ENCODE results near the gene MSH5.

Gene MSH5

DNA sequence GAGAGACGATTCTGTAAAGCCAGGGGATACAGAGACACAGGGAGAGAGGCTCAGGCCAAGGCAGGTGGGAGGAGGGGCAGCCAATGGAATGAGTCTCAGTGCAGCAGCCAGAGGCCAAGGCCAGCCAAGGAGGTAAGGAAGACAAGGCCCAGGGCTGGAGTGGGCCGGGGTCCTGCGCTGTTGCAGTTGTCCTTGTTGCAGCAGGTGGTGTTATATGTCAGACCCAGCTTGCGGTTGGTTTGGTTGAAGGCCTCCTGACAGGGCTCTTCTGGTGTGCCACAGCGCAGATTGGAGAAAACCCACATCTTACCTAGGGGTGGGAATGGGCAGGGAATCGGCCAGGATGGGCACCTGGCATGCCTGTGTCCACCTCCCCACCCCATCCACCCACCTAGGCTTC, 20.8 kb upstream of the MSH5 start:
- TF ChIP-seq, protein P1, sequence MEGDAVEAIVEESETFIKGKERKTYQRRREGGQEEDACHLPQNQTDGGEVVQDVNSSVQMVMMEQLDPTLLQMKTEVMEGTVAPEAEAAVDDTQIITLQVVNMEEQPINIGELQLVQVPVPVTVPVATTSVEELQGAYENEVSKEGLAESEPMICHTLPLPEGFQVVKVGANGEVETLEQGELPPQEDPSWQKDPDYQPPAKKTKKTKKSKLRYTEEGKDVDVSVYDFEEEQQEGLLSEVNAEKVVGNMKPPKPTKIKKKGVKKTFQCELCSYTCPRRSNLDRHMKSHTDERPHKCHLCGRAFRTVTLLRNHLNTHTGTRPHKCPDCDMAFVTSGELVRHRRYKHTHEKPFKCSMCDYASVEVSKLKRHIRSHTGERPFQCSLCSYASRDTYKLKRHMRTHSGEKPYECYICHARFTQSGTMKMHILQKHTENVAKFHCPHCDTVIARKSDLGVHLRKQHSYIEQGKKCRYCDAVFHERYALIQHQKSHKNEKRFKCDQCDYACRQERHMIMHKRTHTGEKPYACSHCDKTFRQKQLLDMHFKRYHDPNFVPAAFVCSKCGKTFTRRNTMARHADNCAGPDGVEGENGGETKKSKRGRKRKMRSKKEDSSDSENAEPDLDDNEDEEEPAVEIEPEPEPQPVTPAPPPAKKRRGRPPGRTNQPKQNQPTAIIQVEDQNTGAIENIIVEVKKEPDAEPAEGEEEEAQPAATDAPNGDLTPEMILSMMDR (IDR thresholded peaks at IDR 0.05; ENCODE audit: insufficient read depth, low read depth, low read length, missing control alignments), result no peak
- DNase-seq (ENCODE audit: low read depth), result no peak

DNA sequence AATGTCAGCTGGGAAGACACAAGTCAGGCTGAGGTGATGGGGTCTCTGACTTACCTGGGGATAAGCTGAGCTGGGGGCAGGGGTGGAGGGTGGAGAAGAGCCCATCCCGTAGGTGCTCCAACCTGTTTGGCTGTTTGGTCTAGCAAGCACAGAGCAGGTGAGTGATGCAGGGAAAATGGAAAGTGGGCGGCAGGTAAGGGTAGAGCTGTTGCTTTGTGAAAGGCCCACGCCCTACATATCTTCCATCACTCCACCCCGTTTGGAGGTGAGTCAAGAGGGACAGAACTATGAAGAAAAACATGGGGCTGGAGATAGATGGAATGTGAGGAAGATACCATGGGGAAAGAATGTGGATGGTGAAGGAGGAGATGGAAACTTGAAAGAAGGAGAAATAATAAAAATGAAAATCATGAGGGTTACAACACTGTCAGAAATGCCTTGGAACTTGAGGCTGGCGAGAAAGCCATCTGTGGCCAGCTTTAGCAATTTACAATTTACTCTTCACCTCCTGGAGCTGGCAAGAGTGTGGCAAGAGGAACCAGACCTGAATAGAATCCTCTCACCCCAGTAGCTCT, 19.5 kb upstream of the MSH5 start:
- TF ChIP-seq, protein P1 (IDR thresholded peaks at IDR 0.05; ENCODE audit: insufficient read depth, low read depth, low read length, missing control alignments), result no peak
- DNase-seq (ENCODE audit: low read depth), result no peak

More for the DNA sequence above, 20.8 kb upstream of the MSH5 start:
- no peak overlapping the region for H3K4me3 ChIP-seq (ENCODE audit: low read depth, low read length)

DNA sequence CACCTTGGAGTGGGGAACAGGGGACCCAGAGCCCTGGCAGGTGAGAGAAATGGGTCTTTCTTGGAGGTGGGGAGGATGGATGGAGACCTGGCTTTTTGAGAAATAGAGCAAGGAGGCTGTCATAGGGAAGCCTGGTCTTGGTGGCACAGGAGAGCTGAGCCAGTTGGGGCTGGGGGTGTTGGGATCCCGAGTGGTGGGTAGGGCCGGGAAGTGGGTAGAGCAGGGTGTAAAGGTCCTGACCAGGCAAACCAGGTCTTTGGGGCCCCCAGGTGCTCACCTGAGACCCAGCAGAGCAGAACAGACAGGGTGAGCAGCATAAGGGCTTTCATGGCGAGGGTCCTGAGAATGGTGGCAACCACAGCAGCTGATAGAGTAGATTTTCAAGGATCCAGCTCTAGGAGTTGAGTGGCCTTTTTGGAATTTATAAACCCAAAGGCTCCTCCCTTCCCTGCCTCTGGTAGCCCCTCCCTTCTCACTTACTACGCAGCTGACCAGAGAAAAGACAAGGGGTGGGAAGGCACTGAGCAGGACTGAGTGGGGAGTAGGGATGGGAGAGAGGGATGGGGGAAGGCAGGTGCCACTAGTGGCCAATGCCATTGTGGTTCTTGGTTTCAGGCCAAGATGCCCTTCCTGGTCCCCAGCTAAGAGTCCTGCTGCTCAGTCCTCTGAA, 18.3 kb upstream of the MSH5 start, which contains the start of gene LY6G6C:
LY6G6C (minus strand) TSS at position 396 of the 670 bp plus-strand sequence; CDS start at position 329, 67 bp downstream.
- no peak for DNase-seq (ENCODE audit: low read depth)
- TF ChIP-seq, protein P1 (IDR thresholded peaks at IDR 0.05; ENCODE audit: insufficient read depth, low read depth, low read length, missing control alignments), result no peak
- H3K4me3 ChIP-seq (ENCODE audit: low read depth, low read length), result no peak within 1 kb of the TSS

More for the DNA sequence above, 19.5 kb upstream of the MSH5 start:
- no peak overlapping the region for H3K4me3 ChIP-seq (ENCODE audit: low read depth, low read length)

DNA sequence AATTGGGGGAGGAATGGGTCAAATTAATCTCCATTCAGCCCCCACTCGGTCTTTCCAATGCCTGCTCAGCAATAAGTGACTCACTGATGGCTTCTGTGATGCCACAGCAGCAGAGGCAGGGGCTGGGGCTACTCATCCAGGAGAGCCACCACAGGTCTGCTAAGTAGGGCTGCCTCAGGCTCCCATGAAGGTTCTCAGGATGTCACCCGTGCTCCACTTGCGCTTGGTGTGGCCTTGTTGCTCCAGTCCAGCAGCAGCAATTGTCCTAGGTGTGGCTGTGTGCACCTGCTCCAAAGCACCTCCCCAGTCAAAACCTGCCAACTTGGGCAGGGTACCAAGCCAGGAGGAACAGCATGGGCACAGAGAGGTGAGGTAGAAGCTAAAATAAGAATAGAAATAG, 17.6 kb upstream of the MSH5 start:
- H3K4me3 ChIP-seq (ENCODE audit: low read depth, low read length), result no peak overlapping the region
- TF ChIP-seq, protein P1 (IDR thresholded peaks at IDR 0.05; ENCODE audit: insufficient read depth, low read depth, low read length, missing control alignments), result no peak
- DNase-seq (ENCODE audit: low read depth), result no peak

DNA sequence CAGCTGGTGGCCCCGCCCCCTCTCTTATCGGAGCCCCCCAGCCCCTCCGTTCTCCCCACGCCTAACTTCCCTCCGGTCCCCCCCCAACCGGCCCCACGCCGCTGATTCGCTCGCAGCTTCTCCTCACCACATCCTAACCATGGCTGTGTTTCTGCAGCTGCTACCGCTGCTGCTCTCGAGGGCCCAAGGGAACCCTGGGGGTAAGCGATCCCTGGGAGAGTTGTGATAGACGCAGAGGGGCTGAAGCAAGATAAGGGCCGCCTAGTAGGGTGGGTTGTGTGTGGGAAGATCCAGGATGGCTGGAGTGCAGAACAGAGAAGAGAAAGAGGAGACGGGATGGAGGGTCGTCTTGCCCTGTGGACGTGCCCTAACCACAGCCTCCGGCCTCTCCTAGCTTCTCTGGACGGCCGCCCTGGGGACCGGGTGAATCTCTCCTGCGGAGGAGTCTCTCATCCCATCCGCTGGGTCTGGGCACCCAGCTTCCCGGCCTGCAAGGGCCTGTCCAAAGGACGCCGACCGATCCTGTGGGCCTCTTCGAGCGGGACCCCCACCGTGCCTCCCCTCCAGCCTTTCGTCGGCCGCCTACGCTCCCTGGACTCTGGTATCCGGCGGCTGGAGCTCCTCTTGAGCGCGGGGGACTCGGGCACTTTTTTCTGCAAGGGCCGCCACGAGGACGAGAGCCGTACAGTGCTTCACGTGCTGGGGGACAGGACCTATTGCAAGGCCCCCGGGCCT, 16.4 kb upstream of the MSH5 start, which contains the start of gene MPIG6B:
MPIG6B (plus strand) TSS at position 129 of the 735 bp plus-strand sequence; CDS start at position 140, 11 bp downstream.
- DNase-seq (ENCODE audit: low read depth), result no peak
- TF ChIP-seq, protein P1 (IDR thresholded peaks at IDR 0.05; ENCODE audit: insufficient read depth, low read depth, low read length, missing control alignments), result no peak
- no peak within 1 kb of the TSS for H3K4me3 ChIP-seq (ENCODE audit: low read depth, low read length)

DNA sequence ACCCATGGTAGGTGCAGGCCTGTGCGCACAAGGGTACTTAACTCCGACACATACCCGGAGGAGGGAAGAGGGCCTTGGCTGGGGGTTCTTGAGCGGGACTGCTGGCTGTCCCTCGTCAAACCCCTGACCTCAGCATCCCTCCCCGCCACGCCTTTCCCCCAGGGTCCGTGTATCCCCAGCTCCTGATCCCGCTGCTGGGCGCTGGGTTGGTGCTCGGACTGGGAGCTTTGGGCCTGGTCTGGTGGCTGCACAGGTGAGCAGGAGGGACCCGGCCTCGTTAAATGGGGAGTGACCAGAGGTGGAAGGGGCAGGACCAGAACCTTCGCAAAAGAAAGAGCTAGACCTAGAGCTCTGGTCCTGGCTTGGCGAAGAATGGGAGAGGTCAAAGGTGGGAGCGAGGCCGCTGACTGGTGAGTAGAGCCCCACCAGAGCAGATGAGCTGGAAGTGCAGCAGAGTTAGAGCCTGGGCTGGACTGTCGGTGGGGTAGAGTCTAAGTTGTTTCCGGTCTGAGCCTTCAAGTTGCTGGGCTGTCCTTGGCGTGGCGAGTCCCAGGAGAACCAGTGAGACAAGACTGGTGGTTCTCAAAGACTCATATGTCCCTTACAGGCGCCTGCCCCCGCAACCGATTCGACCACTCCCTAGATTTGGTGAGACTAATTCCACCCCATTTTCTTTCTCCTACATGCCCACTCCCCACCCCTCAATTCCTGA, 15.7 kb upstream of the MSH5 start:
- DNase-seq (ENCODE audit: low read depth), result no peak
- TF ChIP-seq, protein P1 (IDR thresholded peaks at IDR 0.05; ENCODE audit: insufficient read depth, low read depth, low read length, missing control alignments), result no peak
- H3K4me3 ChIP-seq (ENCODE audit: low read depth, low read length), result no peak overlapping the region
